HEK293 (cell line): ENCODE results near the gene BCR.

Experiments used
- CTCF ChIA-PET: fragments of 350-600 bp; formaldehyde crosslinking; extraction: SDS; loops from one replicate; lab custom pipeline; 2021; ENCODE audit warnings: antibody characterized with exemption; lab: Yijun Ruan, JAX
- POLR2A ChIA-PET: fragments of 300-600 bp; formaldehyde crosslinking; extraction: SDS; loops from one replicate; lab custom pipeline; 2020; ENCODE audit warnings: antibody characterized with exemption, inconsistent platforms; lab: Yijun Ruan, JAX
- H3K27ac ChIP-seq: fragments of 200-500 bp; sonication (Bioruptor generic); 2 replicates; pipeline ENCODE4 v1.5.1; 2014; ENCODE audit warnings: low read depth, low read length, control low read depth, inconsistent platforms; ENCODE audit errors: extremely low read depth
- H3K36me3 ChIP-seq, 2 experiments: fragments of 200-500 bp in 1 of 2; sonication (Bioruptor generic) in 1 of 2; 1 replicate in 1 of 2; 2 replicates in 1 of 2; pipeline ENCODE4 v1.5.1; 2014 to 2017; ENCODE audit warnings: inconsistent platforms in 2 of 2, low read length in 2 of 2; ENCODE audit not compliant: control insufficient read depth in 2 of 2, insufficient read depth in 1 of 2
- H3K4me1 ChIP-seq: fragments of 200-500 bp; sonication (Bioruptor generic); 2 replicates; pipeline ENCODE4 v1.5.1; 2014; ENCODE audit warnings: mild to moderate bottlenecking, low read length, inconsistent platforms; ENCODE audit not compliant: control insufficient read depth, insufficient read depth
- H3K4me3 ChIP-seq: 2 replicates; pipeline ENCODE4 v1.5.1; 2011; ENCODE audit warnings: low read depth, mild to moderate bottlenecking, control low read depth, low read length, moderate library complexity
- H3K9me3 ChIP-seq: fragments of 200-500 bp; sonication (Bioruptor generic); 2 replicates; pipeline ENCODE4 v1.5.1; 2014; ENCODE audit warnings: low read depth, low read length, inconsistent platforms; ENCODE audit not compliant: control insufficient read depth, insufficient read depth
- BCL11B ChIP-seq: fragments of 450-650 bp; formaldehyde crosslinking; IDR thresholded peaks from 2 replicates; pipeline ENCODE4 v1.5.1; 2016; ENCODE audit warnings: low read depth, missing biosample characterization, missing genetic modification characterization
- GLIS2 ChIP-seq: fragments of 450-650 bp; formaldehyde crosslinking; IDR thresholded peaks from 2 replicates; pipeline ENCODE4 v1.5.1; 2016; ENCODE audit warnings: missing biosample characterization, missing genetic modification characterization
- INSM2 ChIP-seq: fragments of 450-650 bp; formaldehyde crosslinking; IDR thresholded peaks from 2 replicates; pipeline ENCODE4 v1.5.1; 2016; ENCODE audit warnings: missing biosample characterization, missing genetic modification characterization
- KLF8 ChIP-seq: fragments of 450-650 bp; formaldehyde crosslinking; IDR thresholded peaks from 2 replicates; pipeline ENCODE4 v1.5.1; 2016; ENCODE audit warnings: missing biosample characterization, missing genetic modification characterization
- OSR2 ChIP-seq: fragments of 450-650 bp; formaldehyde crosslinking; IDR thresholded peaks from 2 replicates; pipeline ENCODE4 v1.5.1; 2016; ENCODE audit warnings: missing biosample characterization, missing genetic modification characterization
- PBX3 ChIP-seq: sonication (generic); formaldehyde crosslinking; IDR thresholded peaks from 2 replicates; pipeline ENCODE4 v1.8.1; 2022; ENCODE audit warnings: mild to moderate bottlenecking, moderate library complexity, missing genetic modification reagents
- PRDM4 ChIP-seq: fragments of 450-650 bp; formaldehyde crosslinking; IDR thresholded peaks from 2 replicates; pipeline ENCODE4 v1.5.1; 2017; ENCODE audit warnings: missing biosample characterization, missing genetic modification characterization
- RBAK ChIP-seq: fragments of 450-650 bp; formaldehyde crosslinking; IDR thresholded peaks from 2 replicates; pipeline ENCODE4 v1.5.1; 2016; ENCODE audit warnings: missing biosample characterization, missing genetic modification characterization
- SCRT2 ChIP-seq: fragments of 450-650 bp; formaldehyde crosslinking; IDR thresholded peaks from 2 replicates; pipeline ENCODE4 v1.5.1; 2016; ENCODE audit warnings: missing biosample characterization, missing genetic modification characterization
- WT1 ChIP-seq: fragments of 450-650 bp; formaldehyde crosslinking; IDR thresholded peaks from 2 replicates; pipeline ENCODE4 v1.5.1; 2016; ENCODE audit warnings: missing biosample characterization, missing genetic modification characterization
- ZBTB17 ChIP-seq: fragments of 450-650 bp; formaldehyde crosslinking; IDR thresholded peaks from 2 replicates; pipeline ENCODE4 v1.5.1; 2016; ENCODE audit warnings: missing biosample characterization, missing genetic modification characterization
- ZNF114 ChIP-seq: fragments of 450-650 bp; formaldehyde crosslinking; IDR thresholded peaks from 2 replicates; pipeline ENCODE4 v1.5.0; 2017; ENCODE audit warnings: missing biosample characterization, missing genetic modification characterization
- ZNF133 ChIP-seq: fragments of 450-650 bp; formaldehyde crosslinking; IDR thresholded peaks from 2 replicates; pipeline ENCODE4 v1.5.1; 2016; ENCODE audit warnings: missing biosample characterization, missing genetic modification characterization
- ZNF202 ChIP-seq: fragments of 450-650 bp; formaldehyde crosslinking; IDR thresholded peaks from 2 replicates; pipeline ENCODE4 v1.5.1; 2016; ENCODE audit warnings: missing biosample characterization, missing genetic modification characterization, borderline replicate concordance
- ZNF311 ChIP-seq: fragments of 450-650 bp; formaldehyde crosslinking; IDR thresholded peaks from 2 replicates; pipeline ENCODE4 v1.5.1; 2017; ENCODE audit warnings: missing biosample characterization, missing genetic modification characterization, borderline replicate concordance
- ZNF366 ChIP-seq: fragments of 450-650 bp; formaldehyde crosslinking; conservative IDR thresholded peaks from 2 replicates; pipeline ENCODE4 v1.5.1; 2016; ENCODE audit warnings: missing biosample characterization, missing genetic modification characterization
- ZNF433 ChIP-seq: fragments of 450-650 bp; formaldehyde crosslinking; IDR thresholded peaks from 2 replicates; pipeline ENCODE4 v1.5.1; 2016; ENCODE audit warnings: missing biosample characterization, missing genetic modification characterization, low read depth
- ZNF624 ChIP-seq: fragments of 450-650 bp; formaldehyde crosslinking; IDR thresholded peaks from 2 replicates; pipeline ENCODE4 v1.5.1; 2017; ENCODE audit warnings: missing biosample characterization, missing genetic modification characterization
- ZNF701 ChIP-seq: fragments of 450-650 bp; formaldehyde crosslinking; IDR thresholded peaks from 2 replicates; pipeline ENCODE4 v1.5.1; 2016; ENCODE audit warnings: missing biosample characterization, missing genetic modification characterization
- TF ChIP-seq, protein P1 (sequence below): fragments of 450-650 bp; formaldehyde crosslinking; IDR thresholded peaks from 2 replicates; pipeline ENCODE4 v1.5.1; 2016; ENCODE audit warnings: missing biosample characterization, missing genetic modification characterization, borderline replicate concordance
- TF ChIP-seq, protein P2 (sequence below): fragments of 450-650 bp; formaldehyde crosslinking; IDR thresholded peaks from 2 replicates; pipeline ENCODE4 v1.5.1; 2016; ENCODE audit warnings: missing biosample characterization, missing genetic modification characterization

BCR gene

DNA sequence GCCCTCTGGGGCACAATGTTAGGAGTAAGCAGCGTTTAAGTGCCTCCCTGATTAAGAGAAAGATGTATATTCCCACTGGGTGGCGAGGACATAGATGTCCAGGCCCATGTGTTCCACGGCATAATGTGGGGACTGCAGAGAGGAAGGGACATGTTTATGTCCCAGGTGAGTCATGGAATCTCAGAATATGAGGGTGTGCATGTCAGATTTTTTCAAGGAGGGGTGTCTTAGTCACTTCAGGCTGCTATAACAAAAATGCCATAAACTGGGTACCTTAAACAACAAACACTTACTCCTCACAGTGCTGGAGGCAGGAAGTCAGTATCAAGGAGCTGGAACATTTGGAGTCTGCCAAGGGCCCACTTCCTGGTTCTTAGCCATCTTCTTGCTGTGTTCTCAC, 55.1 kb downstream of the BCR start:
- Histone ChIP-seq H3K9me3 (no peaks in the 10 kb centered on the region), H3K27ac (no peak overlapping the region), H3K4me3 (no peak overlapping the region), H3K4me1 (no peaks in the 10 kb centered on the region), H3K36me3 (peaks cover 0 to 7% of the 10 kb centered on the region in 2 experiments; a peak in 1 of 3 replicates)
- ChIA-PET POLR2A (no interaction called here), CTCF (interaction anchor here (0.6 to 0.7 kb wide), 3 partner anchors 158 to 1036 kb away, joined by 3 to 4 read pairs (median 3); no protein-coding TSS in a partner anchor)
- TF ChIP-seq ZNF701 (tag by site-specific recombination) (no peak), ZNF202 (tag by site-specific recombination) (no peak), KLF8 (tag by site-specific recombination) (no peak), ZNF433 (no peak), OSR2 (tag by site-specific recombination) (no peak), ZNF366 (tag by site-specific recombination) (no peak), ZNF114 (tag by site-specific recombination) (no peak), SCRT2 (tag by site-specific recombination) (no peak), ZNF133 (tag by site-specific recombination) (no peak), ZBTB17 (tag by site-specific recombination) (no peak)
- TF ChIP-seq, protein P1, sequence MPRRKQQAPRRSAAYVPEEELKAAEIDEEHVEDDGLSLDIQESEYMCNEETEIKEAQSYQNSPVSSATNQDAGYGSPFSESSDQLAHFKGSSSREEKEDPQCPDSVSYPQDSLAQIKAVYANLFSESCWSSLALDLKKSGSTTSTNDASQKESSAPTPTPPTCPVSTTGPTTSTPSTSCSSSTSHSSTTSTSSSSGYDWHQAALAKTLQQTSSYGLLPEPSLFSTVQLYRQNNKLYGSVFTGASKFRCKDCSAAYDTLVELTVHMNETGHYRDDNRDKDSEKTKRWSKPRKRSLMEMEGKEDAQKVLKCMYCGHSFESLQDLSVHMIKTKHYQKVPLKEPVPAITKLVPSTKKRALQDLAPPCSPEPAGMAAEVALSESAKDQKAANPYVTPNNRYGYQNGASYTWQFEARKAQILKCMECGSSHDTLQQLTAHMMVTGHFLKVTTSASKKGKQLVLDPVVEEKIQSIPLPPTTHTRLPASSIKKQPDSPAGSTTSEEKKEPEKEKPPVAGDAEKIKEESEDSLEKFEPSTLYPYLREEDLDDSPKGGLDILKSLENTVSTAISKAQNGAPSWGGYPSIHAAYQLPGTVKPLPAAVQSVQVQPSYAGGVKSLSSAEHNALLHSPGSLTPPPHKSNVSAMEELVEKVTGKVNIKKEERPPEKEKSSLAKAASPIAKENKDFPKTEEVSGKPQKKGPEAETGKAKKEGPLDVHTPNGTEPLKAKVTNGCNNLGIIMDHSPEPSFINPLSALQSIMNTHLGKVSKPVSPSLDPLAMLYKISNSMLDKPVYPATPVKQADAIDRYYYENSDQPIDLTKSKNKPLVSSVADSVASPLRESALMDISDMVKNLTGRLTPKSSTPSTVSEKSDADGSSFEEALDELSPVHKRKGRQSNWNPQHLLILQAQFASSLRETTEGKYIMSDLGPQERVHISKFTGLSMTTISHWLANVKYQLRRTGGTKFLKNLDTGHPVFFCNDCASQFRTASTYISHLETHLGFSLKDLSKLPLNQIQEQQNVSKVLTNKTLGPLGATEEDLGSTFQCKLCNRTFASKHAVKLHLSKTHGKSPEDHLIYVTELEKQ (tag by site-specific recombination), result no peak
- TF ChIP-seq, protein P2, sequence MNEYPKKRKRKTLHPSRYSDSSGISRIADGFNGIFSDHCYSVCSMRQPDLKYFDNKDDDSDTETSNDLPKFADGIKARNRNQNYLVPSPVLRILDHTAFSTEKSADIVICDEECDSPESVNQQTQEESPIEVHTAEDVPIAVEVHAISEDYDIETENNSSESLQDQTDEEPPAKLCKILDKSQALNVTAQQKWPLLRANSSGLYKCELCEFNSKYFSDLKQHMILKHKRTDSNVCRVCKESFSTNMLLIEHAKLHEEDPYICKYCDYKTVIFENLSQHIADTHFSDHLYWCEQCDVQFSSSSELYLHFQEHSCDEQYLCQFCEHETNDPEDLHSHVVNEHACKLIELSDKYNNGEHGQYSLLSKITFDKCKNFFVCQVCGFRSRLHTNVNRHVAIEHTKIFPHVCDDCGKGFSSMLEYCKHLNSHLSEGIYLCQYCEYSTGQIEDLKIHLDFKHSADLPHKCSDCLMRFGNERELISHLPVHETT, result no peak

DNA sequence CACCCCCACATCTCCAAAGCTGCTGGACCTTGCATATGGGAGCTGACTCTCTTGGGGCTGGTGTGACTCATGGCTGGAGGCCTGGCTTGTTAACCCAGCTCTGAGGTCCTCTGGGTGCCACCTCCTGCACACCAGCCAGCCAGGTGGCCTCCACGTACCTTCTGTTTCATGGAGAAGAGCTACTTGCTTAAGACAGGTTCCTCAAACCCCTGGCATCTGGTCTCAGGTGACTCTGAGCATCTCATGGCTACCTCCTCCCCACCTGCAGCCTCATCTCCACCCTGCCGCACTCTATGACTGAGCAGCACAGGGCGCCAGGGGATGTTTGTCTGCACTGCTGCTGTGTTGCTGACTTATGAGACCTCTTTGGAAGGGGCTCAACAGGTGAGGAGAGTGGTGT, 55.7 kb downstream of the BCR start:
- H3K4me1 ChIP-seq, result no peaks in the 10 kb centered on the region
- H3K36me3 ChIP-seq, result peaks cover 0 to 7% of the 10 kb centered on the region in 2 experiments; a peak in 1 of 3 replicates
- ChIA-PET CTCF (no interaction called here), POLR2A (no interaction called here)
- no peak for TF ChIP-seq ZNF311 (tag by site-specific recombination)
- no peak for TF ChIP-seq ZNF624
- TF ChIP-seq RBAK (tag by site-specific recombination), result peak; percentile 97
- TF ChIP-seq WT1 (tag by site-specific recombination), result no peak
- no peak overlapping the region for H3K4me3 ChIP-seq
- no peak overlapping the region for H3K27ac ChIP-seq
- H3K9me3 ChIP-seq, result no peaks in the 10 kb centered on the region

GRCh38 chr22:23236440-23237184, 56.3 kb downstream of the BCR start:
- H3K4me3 ChIP-seq, result no peak overlapping the region
- H3K27ac ChIP-seq, result no peak overlapping the region
- ChIA-PET CTCF (interaction anchor here (0.9 kb wide), 1 partner anchor 10 kb away, joined by 4 read pairs; no protein-coding TSS in a partner anchor), POLR2A (interaction anchor here (1.1 kb wide), 1 partner anchor 12 kb away, joined by 3 read pairs; no protein-coding TSS in a partner anchor)
- no peaks in the 10 kb centered on the region for H3K9me3 ChIP-seq
- no peaks in the 10 kb centered on the region for H3K4me1 ChIP-seq
- H3K36me3 ChIP-seq, result peaks cover 0 to 7% of the 10 kb centered on the region in 2 experiments; a peak in 1 of 3 replicates
- 0 out of 2 replicates have a peak, but pooled peaks have one; percentile 1 for TF ChIP-seq RBAK (tag by site-specific recombination)
- no peak for TF ChIP-seq GLIS2
- no peak for TF ChIP-seq INSM2 (tag by site-specific recombination)
- TF ChIP-seq PRDM4, result no peak
- no peak for TF ChIP-seq PBX3
- TF ChIP-seq BCL11B (tag by site-specific recombination), result no peak
